CD1c-positive myeloid dendritic cell (primary cell): ENCODE measurements around the gene CDCP2.

Experiments
- DNase-seq: peaks from one replicate; pipeline ENCODE4 v3.0.0-alpha.2; 2016; ENCODE audit errors: extremely low spot score

The CDCP2 gene

GRCh38 chr1:54152696-54153095 is at the start of gene CDCP2:
Gene CDCP2 (minus strand): TSS chr1:54153000. CDS start chr1:54152922, 78 bp downstream.
- no peak for DNase-seq

GRCh38 chr1:54200519-54200997 is 47.8 kb upstream of the CDCP2 start:
- no peak for DNase-seq

- DNase-seq = peak; percentile 96
These were observed 47.1 kb upstream of the CDCP2 start, which contains the start of the genes CYB5RL and MRPL37 for GRCh38 chr1:54199765-54200518. Gene CYB5RL (minus strand): TSS chr1:54200030. CDS start chr1:54195616, 4,414 bp downstream. Gene MRPL37 (plus strand): TSS chr1:54200167. CDS start chr1:54200244, 77 bp downstream.

GRCh38 chr1:54199151-54199764 is 46.5 kb upstream of the CDCP2 start:
- peak; percentile 3 for DNase-seq

- no peak for DNase-seq
These were observed 40.7 kb upstream of the CDCP2 start for GRCh38 chr1:54193453-54193852.

- no peak for DNase-seq
These were observed 38.7 kb upstream of the CDCP2 start for GRCh38 chr1:54191525-54191924.

GRCh38 chr1:54190526-54190925 is 37.7 kb upstream of the CDCP2 start:
- DNase-seq = no peak

GRCh38 chr1:54188291-54188690 is 35.5 kb upstream of the CDCP2 start:
- no peak for DNase-seq

- DNase-seq = no peak
These were observed 33.3 kb upstream of the CDCP2 start for GRCh38 chr1:54186056-54186455.

GRCh38 chr1:54180701-54181360 is 28.0 kb upstream of the CDCP2 start:
- DNase-seq = no peak

- no peak for DNase-seq
These were observed 25.7 kb upstream of the CDCP2 start for GRCh38 chr1:54178296-54179070.

- no peak for DNase-seq
These were observed 24.9 kb upstream of the CDCP2 start for GRCh38 chr1:54177726-54178125.

- DNase-seq = no peak
These were observed 24.0 kb upstream of the CDCP2 start for GRCh38 chr1:54176621-54177327.

GRCh38 chr1:54174106-54174505 is 21.3 kb upstream of the CDCP2 start:
- DNase-seq = no peak

GRCh38 chr1:54173681-54174080 is 20.9 kb upstream of the CDCP2 start:
- no peak for DNase-seq

- DNase-seq = no peak
These were observed 20.1 kb upstream of the CDCP2 start for GRCh38 chr1:54172614-54173599.

GRCh38 chr1:54171606-54172005 is 18.8 kb upstream of the CDCP2 start:
- DNase-seq = no peak

- peak; percentile 62 for DNase-seq
These were observed 18.2 kb upstream of the CDCP2 start for GRCh38 chr1:54171016-54171415.

- no peak for DNase-seq
These were observed 16.3 kb upstream of the CDCP2 start for GRCh38 chr1:54169068-54169467.
